CD8-positive, alpha-beta memory T cell (primary cell): Measurements from ENCODE around the gene HCRTR1. TPM values are rescaled to one million over a fixed set of nuclear protein-coding genes. Genes with fewer than 3 reads are reported as not detected.

ENCODE experiments used
- CTCF ChIA-PET: fragments of 350-600 bp; sonication (Branson Sonifier 250); formaldehyde crosslinking; loops from one replicate; lab custom pipeline; 2021; ENCODE audit warnings: antibody characterized with exemption; lab: Charles Lee
- POLR2A ChIA-PET: fragments of 350-600 bp; sonication (Branson Sonifier 250); formaldehyde crosslinking; loops from one replicate; lab custom pipeline; 2021; ENCODE audit warnings: antibody characterized with exemption; lab: Charles Lee
- DNase-seq, 5 donors: peaks; one replicate each; pipeline versions ENCODE4 v3.0.0 to v3.0.0-alpha.2; 2020 to 2022; ENCODE audit warnings: mixed read lengths in 1 of 5
- H3K27ac ChIP-seq: one replicate; pipeline ENCODE4 v1.7.0; 2013; ENCODE audit warnings: low read depth, mild to moderate bottlenecking, low read length, moderate library complexity
- H3K27me3 ChIP-seq: 2 replicates; pipeline ENCODE4 v1.7.0; 2013; ENCODE audit warnings: low read length, mild to moderate bottlenecking; ENCODE audit not compliant: insufficient read depth, poor library complexity, severe bottlenecking
- H3K36me3 ChIP-seq: 2 replicates; pipeline ENCODE4 v1.7.0; 2013; ENCODE audit warnings: mild to moderate bottlenecking, low read length, moderate library complexity; ENCODE audit not compliant: insufficient read depth
- H3K4me1 ChIP-seq: 2 replicates; pipeline ENCODE4 v1.7.0; 2013; ENCODE audit warnings: mild to moderate bottlenecking, low read length, moderate library complexity; ENCODE audit not compliant: insufficient read depth
- H3K4me3 ChIP-seq: 2 replicates; pipeline ENCODE4 v1.7.0; 2013; ENCODE audit warnings: mild to moderate bottlenecking, low read length
- H3K9me3 ChIP-seq: 2 replicates; pipeline ENCODE4 v1.7.0; 2013; ENCODE audit warnings: mild to moderate bottlenecking, low read length
- H3K27ac Mint-ChIP-seq, 8 donors: one replicate each; pipeline ENCODE4 v1.8.0; 2020 to 2021; ENCODE audit warnings: mixed read lengths in 8 of 8, mild to moderate bottlenecking in 6 of 8, inconsistent platforms in 3 of 8, moderate library complexity in 3 of 8
- H3K27me3 Mint-ChIP-seq, 2 donors: one replicate each; pipeline ENCODE4 v1.8.0; 2020 to 2021; ENCODE audit warnings: mixed read lengths in 2 of 2, mild to moderate bottlenecking in 1 of 2, moderate library complexity in 1 of 2
- H3K36me3 Mint-ChIP-seq, 3 donors: one replicate each; pipeline ENCODE4 v1.8.0; 2020 to 2021; ENCODE audit warnings: mixed read lengths in 3 of 3, inconsistent platforms in 1 of 3, mild to moderate bottlenecking in 1 of 3
- H3K4me1 Mint-ChIP-seq, 3 donors: one replicate each; pipeline ENCODE4 v1.8.0; 2020 to 2021; ENCODE audit warnings: mixed read lengths in 3 of 3, inconsistent platforms in 1 of 3, mild to moderate bottlenecking in 1 of 3
- H3K4me3 Mint-ChIP-seq, 7 donors: one replicate each; pipeline ENCODE4 v1.8.0; 2020 to 2021; ENCODE audit warnings: mixed read lengths in 7 of 7, mild to moderate bottlenecking in 6 of 7, moderate library complexity in 4 of 7, inconsistent platforms in 2 of 7
- H3K9me3 Mint-ChIP-seq, 5 donors: one replicate each; pipeline ENCODE4 v1.8.0; 2020 to 2022; ENCODE audit warnings: mixed read lengths in 5 of 5, mild to moderate bottlenecking in 3 of 5, moderate library complexity in 2 of 5, inconsistent platforms in 1 of 5
- polyA plus RNA-seq: library from polyadenylated mRNA; unstranded; fragments of 300-500 nt; fragmentation: Illumina TruSeq; gene quantifications from one replicate; pipeline ENCODE4 v1.2.3, GENCODE V29; 2021
- total RNA-seq, 2 experiments: library from RNA; stranded (reverse); gene quantifications; one replicate each; pipeline ENCODE4 v1.2.3, GENCODE V29; 2021

The HCRTR1 gene
- total and polyA plus RNA-seq, 3 experiments from 2014 or later = not detected

DNA sequence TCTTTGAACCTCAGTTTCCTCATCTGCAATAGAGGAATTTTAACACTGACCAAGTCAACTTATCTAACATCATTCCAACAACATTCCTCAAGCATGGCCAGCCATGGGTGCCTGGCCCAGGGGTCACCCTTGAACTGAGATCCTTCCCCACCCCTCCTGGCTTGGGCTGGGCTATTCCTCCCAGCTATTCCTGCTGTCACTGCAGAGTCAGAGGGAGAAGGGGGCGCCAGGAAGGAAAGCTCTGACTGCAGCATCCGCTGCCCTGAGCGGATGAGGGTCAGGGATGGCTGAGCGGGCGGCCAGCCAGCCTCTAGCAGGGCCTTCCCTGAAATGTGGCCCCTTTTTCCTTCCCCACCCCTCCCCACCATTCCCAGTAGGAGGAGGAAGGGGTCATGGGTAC is 38.1 kb upstream of the HCRTR1 start:
- no peak overlapping the region for H3K4me3 ChIP-seq
- no peak overlapping the region for H3K27ac ChIP-seq
- no peaks in the 10 kb centered on the region for H3K9me3 Mint-ChIP-seq
- H3K36me3 ChIP-seq = no peaks in the 10 kb centered on the region
- peaks cover 0 to 1% (median 0%) of the 10 kb centered on the region in 3 donors for H3K4me1 Mint-ChIP-seq
- no peak overlapping the region for H3K4me3 Mint-ChIP-seq
- no peak overlapping the region for H3K27ac Mint-ChIP-seq
- H3K36me3 Mint-ChIP-seq = no peaks in the 10 kb centered on the region
- ChIA-PET CTCF (no interaction called here), POLR2A (no interaction called here)
- H3K4me1 ChIP-seq = no peaks in the 10 kb centered on the region
- no peaks in the 10 kb centered on the region for H3K27me3 ChIP-seq
- no peak for DNase-seq
- H3K9me3 ChIP-seq = no peaks in the 10 kb centered on the region
- peaks cover 6 to 11% of the 10 kb centered on the region in 2 donors for H3K27me3 Mint-ChIP-seq

DNA sequence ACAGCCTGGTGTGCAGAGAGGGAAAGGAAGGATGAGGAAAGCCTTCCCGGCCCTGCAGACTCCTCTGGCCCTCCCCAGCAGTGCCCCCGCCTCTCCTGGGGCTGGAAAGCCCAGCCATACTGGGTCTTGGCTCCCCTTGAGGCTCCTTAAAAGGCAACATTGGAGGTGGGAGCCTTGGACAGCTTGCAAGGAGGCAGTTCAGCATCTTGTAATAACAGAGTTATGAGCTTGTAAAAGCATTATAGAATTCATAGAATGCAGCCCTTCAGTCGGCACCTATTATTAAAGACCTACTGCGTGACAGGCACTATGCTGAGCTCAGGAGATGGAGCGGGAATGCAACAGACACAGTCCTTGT is 37.0 kb upstream of the HCRTR1 start:
- no peak overlapping the region for H3K4me3 ChIP-seq
- no peak overlapping the region for H3K27ac ChIP-seq
- H3K4me1 Mint-ChIP-seq = peaks cover 0 to 1% (median 0%) of the 10 kb centered on the region in 3 donors
- H3K27ac Mint-ChIP-seq = no peak overlapping the region
- peaks cover 4 to 6% of the 10 kb centered on the region in 2 donors for H3K27me3 Mint-ChIP-seq
- no peak for DNase-seq
- H3K36me3 ChIP-seq = no peaks in the 10 kb centered on the region
- no peaks in the 10 kb centered on the region for H3K36me3 Mint-ChIP-seq
- POLR2A ChIA-PET = no interaction called here
- H3K27me3 ChIP-seq = no peaks in the 10 kb centered on the region
- H3K9me3 Mint-ChIP-seq = no peaks in the 10 kb centered on the region
- H3K9me3 ChIP-seq = no peaks in the 10 kb centered on the region
- CTCF ChIA-PET = no interaction called here
- H3K4me3 Mint-ChIP-seq = no peak overlapping the region
- H3K4me1 ChIP-seq = no peaks in the 10 kb centered on the region

DNA sequence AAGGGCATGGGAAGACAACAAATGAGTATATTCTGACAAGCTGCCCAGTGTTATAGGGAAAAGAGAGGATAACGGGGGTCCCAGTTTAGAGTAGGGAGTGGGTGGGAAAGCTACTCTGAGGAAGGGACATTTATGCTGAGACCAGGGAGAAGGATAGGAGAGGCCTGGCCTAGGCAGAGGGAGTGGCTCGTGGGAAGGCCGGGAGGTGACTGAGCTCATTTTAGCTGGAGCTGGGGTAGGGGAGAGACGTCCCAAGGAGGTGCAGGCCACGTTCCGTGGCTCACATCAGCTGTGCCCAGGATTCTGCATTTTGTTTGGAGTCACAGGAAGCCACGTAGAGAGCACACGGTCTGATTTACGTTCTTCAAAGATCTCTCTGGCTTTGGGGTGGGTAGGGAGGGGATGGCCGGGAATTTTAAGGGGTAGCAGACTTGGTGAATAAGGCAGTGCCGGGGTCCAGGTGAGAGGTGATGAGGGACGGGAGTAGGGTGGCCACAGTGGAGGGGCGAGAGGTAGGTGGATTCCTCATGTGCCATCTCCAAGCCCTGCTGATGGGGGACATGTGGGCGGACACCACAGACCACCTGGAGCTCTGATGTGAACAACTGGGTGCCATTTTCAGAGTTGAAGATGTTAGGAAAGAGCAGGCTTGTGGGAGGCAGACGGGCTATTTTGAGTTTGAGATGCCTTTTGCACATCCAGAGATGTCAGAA is 36.4 kb upstream of the HCRTR1 start:
- DNase-seq = no peak
- ChIA-PET POLR2A (no interaction called here), CTCF (no interaction called here)
- peak overlapping the region in 1 of 8 donors; percentile 66 for H3K27ac Mint-ChIP-seq
- H3K4me1 Mint-ChIP-seq = peaks cover 0 to 1% (median 0%) of the 10 kb centered on the region in 3 donors
- H3K27ac ChIP-seq = no peak overlapping the region
- H3K9me3 Mint-ChIP-seq = no peaks in the 10 kb centered on the region
- H3K4me3 Mint-ChIP-seq = no peak overlapping the region
- H3K36me3 ChIP-seq = no peaks in the 10 kb centered on the region
- peaks cover 4 to 5% of the 10 kb centered on the region in 2 donors for H3K27me3 Mint-ChIP-seq
- no peaks in the 10 kb centered on the region for H3K27me3 ChIP-seq
- no peaks in the 10 kb centered on the region for H3K4me1 ChIP-seq
- no peaks in the 10 kb centered on the region for H3K9me3 ChIP-seq
- H3K36me3 Mint-ChIP-seq = no peaks in the 10 kb centered on the region
- H3K4me3 ChIP-seq = no peak overlapping the region

DNA sequence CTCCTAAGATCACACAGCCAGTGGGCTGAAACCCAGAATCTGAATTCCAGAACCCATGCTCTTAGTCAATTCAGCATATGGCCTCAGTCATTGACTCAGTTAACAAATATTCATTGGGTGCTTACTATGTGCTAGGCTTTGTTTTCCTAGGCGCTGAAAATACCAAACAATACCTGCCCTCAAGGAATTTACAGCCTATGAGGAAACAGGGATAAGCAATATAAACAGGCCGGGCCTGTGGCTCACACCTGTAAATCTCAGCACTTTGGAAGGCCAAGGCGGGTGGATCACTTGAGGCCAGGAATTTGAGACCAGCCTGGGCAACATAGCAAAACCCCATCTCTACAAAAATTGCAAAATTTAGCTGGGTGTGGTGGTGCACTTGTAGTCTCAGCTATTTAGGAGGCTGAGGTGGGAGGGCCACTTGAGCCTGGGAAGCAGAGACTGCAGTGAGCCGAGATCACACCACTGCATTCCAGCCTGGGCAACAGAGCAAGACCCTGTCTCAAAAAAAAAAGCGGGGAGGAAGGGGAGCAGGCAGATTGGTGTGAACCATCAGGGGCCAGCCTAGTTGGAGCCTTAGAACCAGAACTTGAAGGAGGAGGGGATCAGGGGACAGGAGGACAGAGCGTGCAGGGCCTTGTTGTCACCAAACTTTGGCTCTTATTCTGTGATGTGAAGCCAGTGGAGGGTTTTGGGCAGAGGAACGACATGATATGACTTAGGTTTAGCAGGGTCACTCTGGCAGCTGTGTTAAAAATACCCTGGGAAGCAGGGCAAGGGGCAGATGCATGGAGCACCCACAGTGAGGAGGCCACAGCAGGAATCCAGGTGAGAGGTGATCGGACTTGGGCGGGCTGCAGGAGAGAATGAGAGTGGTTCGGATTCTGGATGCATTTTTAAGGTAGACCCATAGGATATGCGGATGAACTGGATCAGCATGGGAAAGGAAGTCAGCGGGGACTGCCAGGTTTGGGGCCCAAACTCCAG is 35.4 kb upstream of the HCRTR1 start:
- POLR2A ChIA-PET = no interaction called here
- no peaks in the 10 kb centered on the region for H3K4me1 ChIP-seq

DNA sequence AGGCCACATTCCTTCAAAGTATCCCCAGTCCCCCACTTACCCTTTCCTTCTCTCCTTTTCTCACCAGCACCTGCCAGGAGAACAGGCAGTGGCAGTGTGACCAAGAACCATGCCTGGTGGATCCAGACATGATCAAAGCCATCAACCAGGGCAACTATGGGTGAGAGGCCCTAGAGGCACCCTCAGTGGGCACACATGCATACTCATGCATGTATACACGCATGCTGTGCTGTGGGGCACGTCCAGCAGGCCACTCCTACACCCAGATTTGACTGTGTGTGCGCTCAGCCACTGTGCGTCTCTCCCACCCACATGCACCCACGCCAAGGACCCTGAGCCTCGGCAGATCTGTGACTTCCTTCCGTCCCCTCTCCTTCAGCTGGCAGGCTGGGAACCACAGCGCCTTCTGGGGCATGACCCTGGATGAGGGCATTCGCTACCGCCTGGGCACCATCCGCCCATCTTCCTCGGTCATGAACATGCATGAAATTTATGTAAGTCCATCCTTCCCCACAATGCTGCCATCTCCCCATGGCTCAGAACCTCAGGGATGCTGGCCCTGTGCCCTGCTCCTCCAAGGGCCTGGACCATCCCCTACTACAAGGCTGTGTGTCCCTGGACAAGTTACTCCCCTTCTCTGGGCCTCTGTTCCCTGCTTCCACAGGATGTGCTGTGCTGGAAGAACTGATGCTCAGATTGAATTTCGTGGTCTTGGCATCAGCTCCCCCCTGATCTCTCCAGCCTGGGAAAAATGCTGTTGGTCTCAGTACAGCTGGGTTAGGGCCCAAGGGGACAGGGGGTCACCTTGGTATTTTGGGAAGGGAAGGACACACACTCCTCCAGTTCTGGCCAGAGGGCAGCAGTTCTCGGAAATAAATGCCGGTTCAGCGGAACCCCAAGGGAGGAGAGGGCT is 34.2 kb upstream of the HCRTR1 start:
- Mint-ChIP-seq H3K27ac (no peak overlapping the region), H3K9me3 (no peaks in the 10 kb centered on the region), H3K27me3 (peaks cover 6 to 8% of the 10 kb centered on the region in 2 donors), H3K4me1 (no peaks in the 10 kb centered on the region), H3K36me3 (no peaks in the 10 kb centered on the region), H3K4me3 (no peak overlapping the region)
- ChIA-PET POLR2A (no interaction called here), CTCF (no interaction called here)
- H3K9me3 ChIP-seq = no peaks in the 10 kb centered on the region
- H3K4me1 ChIP-seq = no peaks in the 10 kb centered on the region
- no peak for DNase-seq
- H3K36me3 ChIP-seq = no peaks in the 10 kb centered on the region
- H3K27me3 ChIP-seq = no peaks in the 10 kb centered on the region
- no peak overlapping the region for H3K4me3 ChIP-seq
- H3K27ac ChIP-seq = no peak overlapping the region

More for the DNA sequence above, 35.4 kb upstream of the HCRTR1 start:
- H3K9me3 ChIP-seq = no peaks in the 10 kb centered on the region
- Mint-ChIP-seq H3K27me3 (peaks cover 0 to 4% of the 10 kb centered on the region in 2 donors), H3K4me1 (peaks cover 0 to 1% (median 0%) of the 10 kb centered on the region in 3 donors), H3K4me3 (no peak overlapping the region), H3K27ac (no peak overlapping the region), H3K9me3 (no peaks in the 10 kb centered on the region), H3K36me3 (no peaks in the 10 kb centered on the region)
- no peak overlapping the region for H3K4me3 ChIP-seq
- DNase-seq = no peak
- CTCF ChIA-PET = no interaction called here
- H3K27me3 ChIP-seq = no peaks in the 10 kb centered on the region
- no peaks in the 10 kb centered on the region for H3K36me3 ChIP-seq
- no peak overlapping the region for H3K27ac ChIP-seq

DNA sequence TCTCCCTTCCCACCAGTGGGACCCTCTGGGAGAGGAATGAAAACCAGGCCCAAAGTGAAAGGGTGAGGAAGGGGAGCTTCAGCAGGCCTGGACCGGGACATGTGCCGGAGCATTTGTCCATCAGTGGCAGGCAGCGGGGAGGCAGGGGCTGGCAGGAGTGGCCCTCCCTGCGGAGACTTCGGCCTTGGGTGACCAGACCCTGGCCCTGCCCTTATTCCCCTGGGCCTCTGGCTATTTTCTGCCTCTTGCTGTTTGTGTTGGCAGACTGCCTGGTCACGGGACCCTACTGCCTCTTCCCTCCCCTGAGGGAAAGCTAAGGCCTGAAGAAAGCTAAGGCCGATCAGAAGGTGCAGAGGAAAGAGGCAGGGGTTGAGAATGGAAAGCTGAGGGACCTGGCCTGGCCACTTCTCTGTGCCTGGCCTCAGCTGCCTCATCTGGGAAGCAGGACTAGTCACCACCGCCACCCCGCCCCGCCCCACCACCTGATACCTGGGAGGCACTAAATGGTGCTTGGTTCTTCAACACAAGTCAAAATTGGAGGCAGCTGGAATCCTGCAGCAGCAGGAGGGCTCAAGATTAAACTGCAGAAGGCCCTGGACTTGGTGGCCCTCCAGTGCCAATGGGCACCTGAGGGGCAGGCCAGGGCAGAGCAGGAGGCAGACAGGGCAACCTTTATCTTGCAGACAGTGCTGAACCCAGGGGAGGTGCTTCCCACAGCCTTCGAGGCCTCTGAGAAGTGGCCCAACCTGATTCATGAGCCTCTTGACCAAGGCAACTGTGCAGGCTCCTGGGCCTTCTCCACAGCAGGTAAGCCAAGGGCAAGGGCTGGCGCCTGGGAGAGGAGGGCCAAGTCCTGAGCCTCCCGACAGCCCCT is 33.3 kb upstream of the HCRTR1 start:
- Histone ChIP-seq H3K27ac (no peak overlapping the region), H3K36me3 (no peaks in the 10 kb centered on the region), H3K4me1 (no peaks in the 10 kb centered on the region), H3K4me3 (no peak overlapping the region), H3K27me3 (no peaks in the 10 kb centered on the region), H3K9me3 (no peaks in the 10 kb centered on the region)
- H3K27ac Mint-ChIP-seq = no peak overlapping the region
- H3K27me3 Mint-ChIP-seq = peaks cover 8 to 10% of the 10 kb centered on the region in 2 donors
- POLR2A ChIA-PET = no interaction called here
- no peak overlapping the region for H3K4me3 Mint-ChIP-seq
- peaks cover 0 to 1% (median 0%) of the 10 kb centered on the region in 3 donors for H3K4me1 Mint-ChIP-seq
- H3K36me3 Mint-ChIP-seq = no peaks in the 10 kb centered on the region
- H3K9me3 Mint-ChIP-seq = no peaks in the 10 kb centered on the region
- DNase-seq = no peak
- CTCF ChIA-PET = no interaction called here
